Inflammatory macrophage (primary cell): Measurements from ENCODE around the gene PRR14L.

ENCODE experiments used
- DNase-seq, 2 donors: peaks; one replicate each; pipeline ENCODE4 v3.0.0-alpha.2; 2020 to 2022

Gene PRR14L

GRCh38 chr22:31637891-31638618 is 111.9 kb downstream of the PRR14L start:
- peak; percentile 91 to 92 for DNase-seq

GRCh38 chr22:31637447-31637890 is 112.5 kb downstream of the PRR14L start:
- DNase-seq, result peak; percentile 82 to 85

- DNase-seq, result no peak
Observed at GRCh38 chr22:31635638-31636306, 114.2 kb downstream of the PRR14L start.

GRCh38 chr22:31631436-31631835 is 118.5 kb downstream of the PRR14L start:
- DNase-seq, result no peak
